Measurements from ENCODE around the gene TYSND1. TPM values are rescaled to one million over a fixed set of nuclear protein-coding genes. Genes with fewer than 3 reads are reported as not detected.

The TYSND1 gene
- total RNA-seq, 1 donor from 2014 or later, result 13.4 TPM

DNA sequence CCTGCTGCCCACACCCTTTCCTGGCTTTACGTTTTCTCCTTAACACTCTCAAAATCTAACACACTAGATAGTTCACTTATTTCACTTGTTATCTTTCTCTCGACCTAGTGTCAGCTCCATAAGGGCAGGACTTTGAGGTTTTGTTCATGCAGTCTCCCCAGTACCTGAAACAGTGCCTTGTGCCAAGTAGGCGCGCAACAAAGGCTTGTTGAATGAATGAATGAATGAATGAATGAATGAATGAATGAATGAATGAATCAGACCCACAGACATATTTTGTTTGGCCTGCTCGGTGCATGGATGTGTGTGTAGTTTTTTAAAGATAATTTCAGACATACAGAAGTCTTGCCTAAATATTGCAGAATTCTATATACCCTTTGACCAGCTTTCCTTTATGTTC, 6.2 kb downstream of the TYSND1 start:
- H3K4me1 ChIP-seq, result peaks cover 12% of the 10 kb centered on the region
- ATAC-seq, result no peak
- TF ChIP-seq CTCF (IDR thresholded peaks at IDR 0.05), result no peak

DNA sequence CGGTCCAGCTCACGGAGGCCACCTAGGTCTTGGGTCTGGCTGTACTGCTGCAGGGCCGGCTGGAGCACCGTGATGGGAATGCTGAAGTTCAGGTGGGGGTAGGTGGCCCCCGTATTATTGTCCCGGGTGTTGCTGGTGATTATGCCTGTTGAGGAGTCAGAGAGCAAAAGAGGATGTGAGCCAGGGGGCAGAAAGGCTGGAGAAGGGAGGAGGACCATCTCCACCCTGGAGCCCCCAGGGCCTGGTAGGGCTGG, 6.6 kb downstream of the TYSND1 start:
- Histone ChIP-seq H3K4me1 (peaks cover 8% of the 10 kb centered on the region), H3K27ac (no peak overlapping the region), H3K9me3 (no peaks in the 10 kb centered on the region), H3K36me3 (peaks cover 13% of the 10 kb centered on the region), H3K27me3 (ENCODE audit: low read depth) (no peaks in the 10 kb centered on the region), H3K4me3 (no peak overlapping the region)
- no peak for TF ChIP-seq CTCF (IDR thresholded peaks at IDR 0.05)
- ATAC-seq (no peak), DNase-seq (no peak)
- intact Hi-C loops (cut with DNase I), result no loop called here

More for the DNA sequence above, 6.2 kb downstream of the TYSND1 start:
- no peak for DNase-seq
- Histone ChIP-seq H3K36me3 (peaks cover 13% of the 10 kb centered on the region), H3K9me3 (no peaks in the 10 kb centered on the region), H3K27ac (no peak overlapping the region), H3K27me3 (ENCODE audit: low read depth) (no peaks in the 10 kb centered on the region), H3K4me3 (no peak overlapping the region)
- intact Hi-C loops (cut with DNase I), result no loop called here

DNA sequence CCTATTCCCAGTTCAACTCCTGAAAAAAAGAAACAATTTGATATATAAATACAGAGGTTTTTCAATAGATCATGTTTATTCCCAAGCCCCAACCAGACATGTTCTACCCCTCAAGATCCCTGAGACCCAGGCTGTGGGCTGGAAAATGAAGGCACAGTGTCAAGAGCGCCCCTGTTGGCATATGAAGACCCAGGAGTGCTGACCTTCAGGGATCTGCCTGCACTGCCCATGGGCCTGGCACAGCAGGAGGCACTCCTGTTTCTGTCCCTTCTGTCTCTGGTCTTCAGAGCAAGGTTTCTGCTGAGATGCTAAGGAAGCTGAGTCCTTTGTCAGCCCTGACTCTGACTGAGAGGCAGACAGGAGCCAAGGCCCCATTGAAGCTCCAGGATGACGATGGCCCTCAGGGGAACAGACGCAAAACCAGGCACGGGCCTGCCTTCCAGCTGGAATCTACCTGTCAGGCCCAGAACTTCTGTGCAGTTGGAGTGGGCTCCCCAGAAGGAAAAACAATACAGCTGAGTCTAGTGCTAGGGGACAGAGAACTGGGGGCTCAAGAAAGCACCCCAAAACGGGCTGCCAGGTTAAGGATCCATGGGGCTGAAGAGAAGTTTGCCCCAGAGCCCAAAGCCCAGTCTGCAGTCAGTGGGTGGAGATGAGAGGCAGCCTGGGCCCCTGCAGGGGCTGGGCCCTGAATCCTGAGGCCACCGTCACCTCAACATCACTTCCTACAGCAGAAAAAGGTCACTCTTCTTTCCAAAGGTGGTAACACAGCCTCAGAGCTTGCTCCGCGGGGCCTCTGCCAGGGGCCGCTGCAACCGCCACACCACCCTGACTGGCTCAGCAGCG, 7.1 kb downstream of the TYSND1 start:
- peaks cover 13% of the 10 kb centered on the region for H3K36me3 ChIP-seq
- no peak for TF ChIP-seq CTCF (IDR thresholded peaks at IDR 0.05)
- peaks cover 2% of the 10 kb centered on the region for H3K4me1 ChIP-seq
- no peak for ATAC-seq
- DNase-seq, result no peak
- no peaks in the 10 kb centered on the region for H3K27me3 ChIP-seq (ENCODE audit: low read depth)
- H3K9me3 ChIP-seq, result no peaks in the 10 kb centered on the region
- H3K4me3 ChIP-seq, result no peak overlapping the region
- intact Hi-C loops (cut with DNase I), result no loop called here
- no peak overlapping the region for H3K27ac ChIP-seq

DNA sequence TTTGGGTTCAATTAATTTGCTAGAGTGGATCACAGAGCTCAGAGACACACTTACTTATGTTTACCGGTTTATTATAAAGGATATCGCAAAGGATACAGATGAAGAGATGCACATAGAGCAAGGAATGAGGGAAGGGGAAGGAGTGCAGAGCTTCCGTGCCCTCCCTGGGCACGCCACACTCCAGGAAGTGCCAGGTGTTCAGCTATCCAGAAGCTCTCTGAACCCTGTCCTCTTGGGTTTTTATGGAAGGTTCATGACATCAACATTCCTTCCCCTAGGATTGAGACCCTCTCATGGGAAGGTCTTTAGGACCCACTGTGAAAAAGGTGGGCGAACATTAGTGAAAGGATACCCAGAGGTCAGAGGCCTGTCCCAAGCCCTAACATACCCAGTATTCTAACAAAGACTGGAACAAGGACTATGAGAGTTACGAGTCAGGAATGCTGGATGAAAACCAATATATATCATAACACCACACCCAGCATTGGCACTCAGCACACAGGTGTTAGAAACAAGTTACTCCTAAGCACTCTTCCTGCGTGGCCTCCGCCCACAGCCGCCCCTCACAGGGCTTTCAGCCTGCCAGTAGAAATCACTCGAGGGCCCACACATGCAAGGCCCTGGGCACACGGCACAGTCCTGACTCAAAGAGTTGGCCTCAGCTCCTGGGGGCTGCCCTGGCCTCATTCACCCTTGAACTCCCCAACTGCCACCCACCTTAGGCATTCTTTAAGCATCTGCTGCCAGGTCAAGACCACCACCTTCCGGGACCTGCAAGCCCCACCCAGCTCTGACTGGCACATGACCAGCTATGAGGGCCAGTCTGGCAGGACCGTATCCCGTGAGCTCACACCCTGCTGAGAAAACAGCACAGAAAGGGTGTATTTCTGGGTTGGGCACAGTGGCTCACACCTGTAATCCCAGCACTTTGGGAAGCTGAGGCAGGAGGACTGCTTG, 8.3 kb downstream of the TYSND1 start:
- Histone ChIP-seq H3K36me3 (peaks cover 13% of the 10 kb centered on the region), H3K27me3 (ENCODE audit: low read depth) (no peaks in the 10 kb centered on the region), H3K4me3 (no peak overlapping the region), H3K27ac (no peak overlapping the region), H3K4me1 (peaks cover 3% of the 10 kb centered on the region), H3K9me3 (no peaks in the 10 kb centered on the region)
- DNase-seq, result no peak
- peak in 1 of 2 donors; percentile 11 for ATAC-seq
- TF ChIP-seq CTCF (IDR thresholded peaks at IDR 0.05), result no peak
- intact Hi-C loops (cut with DNase I), result no loop called here

DNA sequence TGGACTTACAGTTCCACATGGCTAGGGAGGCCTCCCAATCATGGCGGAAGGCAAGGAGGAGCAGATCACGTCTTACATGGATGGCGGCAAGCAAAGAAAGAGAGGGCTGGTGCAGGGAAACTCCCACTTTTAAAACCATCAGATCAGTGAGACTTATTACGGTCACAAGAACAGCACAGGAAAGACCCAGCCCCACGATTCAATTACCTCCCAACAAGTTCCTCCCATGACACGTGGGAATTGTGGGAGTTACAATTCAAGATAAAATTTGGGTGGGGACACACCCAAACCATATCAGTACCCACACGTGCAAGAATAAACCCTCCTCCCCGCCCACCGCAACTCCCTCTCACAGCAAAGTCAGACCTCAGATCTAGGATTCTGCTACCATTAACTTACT, 9.4 kb downstream of the TYSND1 start:
- H3K27me3 ChIP-seq (ENCODE audit: low read depth), result no peaks in the 10 kb centered on the region
- peaks cover 13% of the 10 kb centered on the region for H3K36me3 ChIP-seq
- intact Hi-C loops (cut with DNase I), result no loop called here
- no peak for ATAC-seq
- no peak for TF ChIP-seq CTCF (IDR thresholded peaks at IDR 0.05)
- DNase-seq, result no peak
- H3K4me3 ChIP-seq, result no peak overlapping the region
- H3K9me3 ChIP-seq, result no peaks in the 10 kb centered on the region
- no peak overlapping the region for H3K27ac ChIP-seq
- peaks cover 11% of the 10 kb centered on the region for H3K4me1 ChIP-seq
